WERI-Rb-1 (cell line): ENCODE results near the gene LMO1.

Experiments used
- DNase-seq: peaks from one replicate; pipeline ENCODE4 v3.0.0-alpha.2; 2020
- H3K27ac ChIP-seq: fragments of 250-450 bp; sonication (Bioruptor Pico); 2 replicates; pipeline ENCODE4 v1.5.1; 2020; ENCODE audit warnings: mild to moderate bottlenecking, moderate library complexity
- H3K27me3 ChIP-seq: fragments of 250-450 bp; sonication (Bioruptor Pico); 2 replicates; pipeline ENCODE4 v1.5.1; 2021; ENCODE audit warnings: mild to moderate bottlenecking, low read depth, moderate library complexity; ENCODE audit not compliant: insufficient read depth, severe bottlenecking
- H3K36me3 ChIP-seq: fragments of 250-450 bp; sonication (Bioruptor Pico); 2 replicates; pipeline ENCODE4 v1.5.1; 2020; ENCODE audit warnings: mild to moderate bottlenecking, moderate library complexity
- H3K4me3 ChIP-seq: 2 replicates; pipeline ENCODE4 v1.5.1; 2011; ENCODE audit warnings: low read depth, mild to moderate bottlenecking, control low read depth, low read length
- H3K9me3 ChIP-seq: fragments of 250-450 bp; sonication (Bioruptor Pico); 2 replicates; pipeline ENCODE4 v1.5.1; 2021; ENCODE audit warnings: mild to moderate bottlenecking, moderate library complexity; ENCODE audit not compliant: severe bottlenecking
- TF ChIP-seq, protein P1 (sequence below): IDR thresholded peaks from 2 replicates; pipeline ENCODE4 v1.5.1; 2011; ENCODE audit warnings: low read depth, mild to moderate bottlenecking, control low read depth, inconsistent platforms, low read length

The LMO1 gene

DNA sequence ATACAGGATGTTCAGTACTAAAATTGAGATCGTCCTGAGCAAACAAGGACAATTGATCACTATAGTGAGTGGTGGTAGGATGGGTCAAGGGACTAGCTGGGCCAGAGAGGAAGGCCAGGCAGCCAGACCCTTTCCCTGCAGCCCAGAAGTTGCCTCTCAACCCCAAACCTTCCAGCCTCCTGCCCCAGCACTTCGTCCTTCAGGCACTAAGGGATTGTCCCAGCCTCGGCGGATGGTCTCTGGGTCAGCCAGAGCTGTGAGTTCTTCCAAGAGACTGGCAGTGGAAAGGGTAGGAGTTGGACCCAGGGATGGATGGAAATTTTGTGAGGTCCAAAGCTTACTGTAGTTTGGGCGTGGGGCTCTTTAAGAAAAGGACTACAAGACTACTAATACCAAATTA, 3.6 kb upstream of the LMO1 start:
- H3K27me3 ChIP-seq, result no peaks in the 10 kb centered on the region

DNA sequence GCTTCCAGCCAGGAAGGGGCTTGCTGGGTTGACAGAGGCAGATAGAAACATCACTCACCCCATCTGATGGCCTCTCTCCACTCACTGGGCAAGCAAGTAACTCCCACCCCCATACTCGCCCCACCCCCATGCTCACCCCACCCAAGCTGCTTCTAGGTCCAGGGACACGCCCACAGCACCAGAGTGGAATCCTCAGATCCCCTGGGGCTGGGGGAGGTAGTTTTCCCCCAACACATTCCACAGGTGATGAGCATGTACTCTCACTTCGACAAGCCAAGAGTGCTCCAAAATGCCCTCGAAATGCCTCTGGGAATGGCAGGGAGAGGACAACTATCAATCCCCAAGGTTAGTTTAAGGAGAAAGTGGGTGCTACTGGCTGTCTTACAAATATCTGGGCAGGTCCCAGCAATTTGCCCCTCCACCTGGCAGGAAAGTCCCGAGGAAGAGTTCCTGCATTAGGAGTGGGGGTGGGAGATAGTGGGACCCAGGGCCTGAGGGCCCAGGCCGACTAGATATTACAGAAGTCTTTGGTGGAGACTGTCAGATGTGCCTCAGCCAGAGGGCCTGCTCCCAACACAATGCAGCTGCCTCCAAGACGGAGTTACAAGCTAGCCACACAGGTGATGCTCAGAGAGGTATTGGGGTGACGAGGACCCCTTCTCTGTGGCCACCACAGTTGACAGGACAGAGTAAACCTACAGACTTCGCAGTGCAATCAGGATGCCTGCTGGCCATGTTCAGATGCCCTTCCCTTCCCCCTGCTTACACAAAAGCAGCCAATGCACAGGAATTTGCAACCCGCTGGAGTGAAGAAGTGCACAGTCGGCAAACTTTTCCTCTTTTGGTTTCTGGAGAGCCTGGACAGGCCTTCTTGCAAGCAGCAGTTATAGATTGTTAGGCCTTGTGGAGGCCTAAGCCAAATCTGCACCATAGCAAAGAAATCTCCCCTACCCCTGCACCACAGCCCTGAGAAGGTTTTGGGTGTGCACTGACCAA, 2.9 kb upstream of the LMO1 start:
- Histone ChIP-seq H3K36me3 (no peaks in the 10 kb centered on the region), H3K27me3 (no peaks in the 10 kb centered on the region), H3K4me3 (no peak overlapping the region), H3K9me3 (no peaks in the 10 kb centered on the region), H3K27ac (no peak overlapping the region; the same call in 1 of the 2 replicates)
- TF ChIP-seq, protein P1, sequence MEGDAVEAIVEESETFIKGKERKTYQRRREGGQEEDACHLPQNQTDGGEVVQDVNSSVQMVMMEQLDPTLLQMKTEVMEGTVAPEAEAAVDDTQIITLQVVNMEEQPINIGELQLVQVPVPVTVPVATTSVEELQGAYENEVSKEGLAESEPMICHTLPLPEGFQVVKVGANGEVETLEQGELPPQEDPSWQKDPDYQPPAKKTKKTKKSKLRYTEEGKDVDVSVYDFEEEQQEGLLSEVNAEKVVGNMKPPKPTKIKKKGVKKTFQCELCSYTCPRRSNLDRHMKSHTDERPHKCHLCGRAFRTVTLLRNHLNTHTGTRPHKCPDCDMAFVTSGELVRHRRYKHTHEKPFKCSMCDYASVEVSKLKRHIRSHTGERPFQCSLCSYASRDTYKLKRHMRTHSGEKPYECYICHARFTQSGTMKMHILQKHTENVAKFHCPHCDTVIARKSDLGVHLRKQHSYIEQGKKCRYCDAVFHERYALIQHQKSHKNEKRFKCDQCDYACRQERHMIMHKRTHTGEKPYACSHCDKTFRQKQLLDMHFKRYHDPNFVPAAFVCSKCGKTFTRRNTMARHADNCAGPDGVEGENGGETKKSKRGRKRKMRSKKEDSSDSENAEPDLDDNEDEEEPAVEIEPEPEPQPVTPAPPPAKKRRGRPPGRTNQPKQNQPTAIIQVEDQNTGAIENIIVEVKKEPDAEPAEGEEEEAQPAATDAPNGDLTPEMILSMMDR, result no peak
- peak; percentile 18 for DNase-seq

More for the DNA sequence above, 3.6 kb upstream of the LMO1 start:
- Histone ChIP-seq H3K9me3 (no peaks in the 10 kb centered on the region), H3K4me3 (no peak overlapping the region; the same call in 1 of the 2 replicates), H3K27ac (no peak overlapping the region), H3K36me3 (no peaks in the 10 kb centered on the region)
- TF ChIP-seq, protein P1, result no peak
- DNase-seq, result peak; percentile 1

DNA sequence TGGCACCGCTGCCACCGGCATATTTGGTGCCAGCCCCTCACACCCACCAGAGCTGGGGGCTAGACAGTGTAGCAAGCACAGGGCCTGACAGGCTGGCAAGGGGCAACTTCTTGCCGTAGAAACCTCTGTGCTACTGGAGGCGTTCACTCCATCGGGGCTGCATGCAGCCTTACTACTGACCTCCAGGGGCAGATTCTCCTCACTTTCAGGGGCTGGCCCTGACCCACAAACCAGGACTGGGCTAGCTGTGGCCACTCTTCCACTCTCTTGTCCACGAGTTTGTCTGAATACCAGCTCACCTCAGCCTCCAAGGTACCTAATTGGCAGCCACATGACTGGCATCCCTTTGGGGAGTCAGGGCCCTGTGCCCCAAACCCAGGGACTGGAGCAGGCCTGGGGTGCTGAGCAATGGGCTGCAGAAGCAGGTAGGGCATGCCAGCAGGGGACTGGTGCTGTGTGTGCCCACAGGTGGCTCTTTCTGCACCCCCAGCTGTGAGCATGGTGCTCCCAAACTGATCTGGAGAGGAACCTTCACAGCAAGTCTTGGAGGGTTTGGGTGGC, 2.1 kb upstream of the LMO1 start:
- Histone ChIP-seq H3K9me3 (no peaks in the 10 kb centered on the region), H3K4me3 (no peak overlapping the region), H3K36me3 (no peaks in the 10 kb centered on the region), H3K27ac (peak overlapping the region; percentile 89), H3K27me3 (no peaks in the 10 kb centered on the region)
- DNase-seq, result peak; percentile 70
- TF ChIP-seq, protein P1, result peak; percentile 78

DNA sequence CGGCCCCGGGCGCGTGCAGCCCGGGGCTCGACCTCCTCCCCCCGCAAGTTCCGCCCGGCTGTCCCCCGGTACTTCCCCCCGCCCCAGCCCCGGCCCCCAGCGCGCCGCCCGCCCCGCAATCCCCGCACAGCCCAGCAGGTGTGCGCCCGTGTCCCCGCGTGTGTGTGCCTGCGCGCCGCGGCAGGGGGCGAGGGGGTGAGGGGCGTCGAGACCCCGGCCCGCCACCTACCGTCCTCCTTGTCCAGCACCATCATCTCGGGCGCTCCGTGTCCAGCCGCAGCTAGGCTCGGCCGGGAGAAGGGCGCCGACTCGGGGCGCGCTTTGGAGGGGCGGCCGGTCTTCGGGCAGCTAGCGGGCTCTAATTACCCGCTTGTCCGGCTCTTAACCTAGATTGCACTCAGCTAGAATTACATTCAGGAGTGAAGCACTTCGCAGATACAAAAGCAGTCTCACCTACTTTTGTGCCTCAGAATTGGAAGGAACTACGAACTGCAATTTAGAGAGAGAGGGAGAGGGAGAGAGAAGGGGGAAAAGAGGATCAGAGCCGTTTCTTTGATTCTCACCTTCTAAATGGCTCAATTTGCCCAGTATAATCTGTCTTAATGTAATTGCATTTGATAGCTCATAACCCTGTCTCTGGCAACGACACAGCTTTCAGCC, 439 bp downstream of the LMO1 start:
- Histone ChIP-seq H3K36me3 (no peaks in the 10 kb centered on the region; the same call in 1 of the 2 replicates), H3K27ac (peak overlapping the region; percentile 89), H3K9me3 (no peaks in the 10 kb centered on the region), H3K4me3 (peak overlapping the region; percentile 84), H3K27me3 (no peaks in the 10 kb centered on the region)
- DNase-seq, result peak; percentile 35
- TF ChIP-seq, protein P1, result peak; percentile 26; the same call in 1 of the 2 replicates

DNA sequence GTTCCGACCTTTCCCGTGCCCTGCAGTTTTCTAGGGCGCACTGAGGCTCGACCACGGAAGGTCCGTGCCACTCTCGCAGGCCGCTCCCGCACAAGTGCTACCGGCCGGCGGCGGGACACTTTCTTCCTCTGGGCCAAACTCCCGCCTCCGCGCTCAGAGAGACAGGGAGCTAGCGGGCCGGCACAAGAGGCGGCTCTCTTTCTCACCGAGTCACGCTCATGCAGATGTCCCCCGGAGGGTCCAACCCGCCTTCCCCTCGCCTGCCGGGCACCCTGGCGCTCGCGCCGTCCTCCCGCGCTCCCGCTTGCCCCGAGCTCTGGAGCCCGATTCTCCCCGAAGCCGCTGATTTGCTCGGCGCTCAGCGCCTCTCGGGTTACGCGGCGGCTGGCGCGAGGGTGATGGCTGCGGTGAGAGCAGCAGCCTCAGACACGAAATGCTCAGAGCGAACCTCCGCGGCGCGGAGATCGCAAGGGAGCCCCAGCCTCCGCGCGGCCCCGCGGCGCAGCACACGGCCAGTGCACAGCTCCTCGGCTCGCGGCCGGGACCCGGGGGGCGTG, 1.0 kb downstream of the LMO1 start:
- peak; percentile 35 for DNase-seq
- Histone ChIP-seq H3K36me3 (peaks cover 2% of the 10 kb centered on the region; the same call in 1 of the 2 replicates), H3K9me3 (no peaks in the 10 kb centered on the region), H3K4me3 (peak overlapping the region; percentile 84), H3K27ac (peak overlapping the region; percentile 89), H3K27me3 (no peaks in the 10 kb centered on the region)
- TF ChIP-seq, protein P1, result no peak
